Glomerular endothelial cell (primary cell): ENCODE data around the gene RPN2. TPM values are rescaled to one million over a fixed set of nuclear protein-coding genes. Genes with fewer than 3 reads are reported as not detected.
"Not testable (repeated sequence)": the region's sequence is repeated elsewhere in the genome, so short reads cannot be mapped to it uniquely, and the experiment has no call there.

Source experiments
- DNase-seq: peaks from one replicate; pipeline ENCODE4 v3.0.0-alpha.2; 2011; ENCODE audit warnings: low read depth, low spot score; ENCODE audit errors: extremely low read depth
- total RNA-seq: library from RNA; depleted of rRNA; stranded (reverse); fragments of >200 nt; gene quantifications from 2 replicates; pipeline ENCODE4 v1.2.3, GENCODE V29; 2015

RPN2 gene
- 299 and 312 TPM in 2 replicates for total RNA-seq

DNA sequence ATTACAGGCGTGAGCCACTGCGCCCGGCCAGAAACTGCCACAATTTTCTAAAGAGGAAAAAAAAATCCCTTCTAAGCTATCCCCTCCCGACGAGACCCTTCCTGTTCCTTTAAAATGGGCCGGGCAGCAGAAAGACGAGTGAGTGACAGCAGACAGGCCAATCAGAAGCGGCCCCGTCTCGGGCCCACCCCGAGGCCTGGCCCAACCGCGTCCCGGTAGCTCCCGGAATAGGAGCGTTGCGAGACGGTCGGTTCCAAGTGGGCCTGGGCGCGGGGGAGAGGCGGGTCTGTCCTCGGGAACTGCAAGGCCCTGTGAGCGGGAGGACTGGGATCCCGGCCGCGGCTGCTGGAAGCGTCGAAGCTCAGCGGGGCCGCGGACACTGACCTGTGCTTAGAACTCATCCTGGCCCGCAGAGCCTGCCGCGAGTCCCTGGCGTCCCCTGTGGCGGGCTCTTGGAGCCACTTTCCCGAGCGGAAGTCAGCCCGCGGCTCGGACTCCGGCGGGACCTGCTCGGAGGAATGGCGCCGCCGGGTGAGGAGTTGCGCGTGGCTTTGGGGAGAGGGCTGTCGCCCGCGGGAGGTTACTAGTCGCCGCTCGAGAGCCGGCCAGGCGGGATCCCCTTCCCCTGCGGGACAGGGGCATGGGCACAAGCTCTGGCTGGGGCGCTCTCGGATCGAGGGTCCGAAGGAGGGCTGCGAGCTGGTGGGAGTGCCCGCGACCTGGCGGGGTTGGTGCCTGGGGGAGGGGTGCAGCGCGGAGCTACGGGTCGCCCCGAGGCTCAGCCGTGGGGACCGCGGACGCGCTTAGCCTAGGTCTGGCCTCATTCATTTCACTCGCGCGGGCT lies at the start of gene RPN2, which contains the start of gene MROH8:
Gene RPN2, plus strand, starts transcription at position 492 of the 844 bp plus-strand sequence. Its CDS starts 27 bp downstream, at position 519.
Gene MROH8, minus strand, starts transcription at position 710 of the 844 bp plus-strand sequence.
- peak; percentile 73 for DNase-seq

DNA sequence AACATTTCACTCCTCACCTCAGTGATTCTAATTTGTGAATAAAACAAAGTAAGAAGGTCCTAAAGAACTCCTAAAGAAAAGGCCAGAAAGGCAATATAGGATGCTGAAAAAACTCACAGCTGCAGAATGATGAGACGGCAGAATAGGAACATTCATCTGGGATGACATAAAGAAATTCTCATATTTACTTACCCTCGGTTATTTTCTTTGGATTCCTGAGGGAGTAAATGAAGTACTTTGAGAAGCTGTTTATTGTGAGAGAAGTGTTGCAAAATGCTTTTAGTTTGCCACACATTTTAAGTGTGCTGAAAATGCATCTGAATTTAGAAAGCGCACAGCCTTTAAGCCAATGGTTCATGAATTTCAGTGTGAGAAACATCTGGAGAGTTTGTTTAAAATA lies 47.6 kb upstream of the RPN2 start:
- no peak for DNase-seq

DNA sequence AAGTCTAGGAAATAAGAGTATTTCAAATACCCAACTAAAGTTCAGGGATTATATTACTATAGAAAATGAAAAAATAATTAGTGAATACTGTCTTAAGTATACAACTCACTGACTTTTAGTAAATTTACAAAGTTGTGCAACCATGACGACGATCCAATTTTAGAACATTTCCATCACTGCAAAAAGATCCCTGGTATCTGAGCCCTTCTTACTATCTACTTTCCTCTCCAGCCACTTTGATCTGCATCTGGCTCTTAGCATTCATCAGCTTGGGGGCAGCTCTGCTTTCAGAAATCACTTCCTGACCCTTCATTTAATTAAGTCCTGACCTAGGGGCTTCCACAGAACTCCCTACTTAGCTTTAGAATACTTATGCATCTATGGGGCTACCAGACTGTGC lies 45.2 kb upstream of the RPN2 start:
- no peak for DNase-seq

DNA sequence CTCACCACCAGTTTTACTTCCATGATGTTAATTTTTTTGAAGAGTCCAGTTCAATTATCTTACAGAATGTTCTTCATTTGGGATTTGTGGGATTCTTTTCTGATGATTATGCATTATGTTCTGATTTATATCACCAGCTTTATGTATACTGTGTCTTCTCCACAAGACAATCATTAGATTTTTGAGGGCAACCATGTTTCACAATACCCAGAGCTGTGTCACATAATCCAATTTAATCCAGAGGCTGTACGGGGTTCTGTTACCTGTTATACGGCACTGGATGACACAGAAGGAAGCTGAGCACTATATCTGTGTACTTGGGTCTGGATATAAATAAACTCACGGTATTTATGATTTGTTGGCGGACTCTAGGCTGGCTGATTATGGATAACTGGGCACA lies 41.6 kb upstream of the RPN2 start:
- no peak for DNase-seq

DNA sequence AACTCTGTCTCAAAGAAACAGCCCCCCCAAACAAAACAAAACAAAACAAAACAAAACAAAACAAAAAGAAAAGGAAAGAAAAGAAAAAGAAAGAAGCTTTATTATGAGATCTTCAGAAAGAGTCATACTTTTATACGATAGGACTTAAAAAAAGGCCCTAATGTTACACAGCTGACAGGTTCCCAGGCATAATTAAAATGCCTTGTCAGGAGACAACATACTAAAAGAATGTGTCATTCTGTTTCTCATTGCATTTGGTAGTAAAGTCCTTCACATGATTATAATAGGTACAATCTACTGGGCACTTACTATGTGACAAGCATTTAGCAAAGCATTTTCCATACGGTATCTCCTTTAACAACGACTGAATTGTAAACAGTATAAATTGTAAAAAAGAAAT lies 36.4 kb upstream of the RPN2 start:
- DNase-seq: no peak

DNA sequence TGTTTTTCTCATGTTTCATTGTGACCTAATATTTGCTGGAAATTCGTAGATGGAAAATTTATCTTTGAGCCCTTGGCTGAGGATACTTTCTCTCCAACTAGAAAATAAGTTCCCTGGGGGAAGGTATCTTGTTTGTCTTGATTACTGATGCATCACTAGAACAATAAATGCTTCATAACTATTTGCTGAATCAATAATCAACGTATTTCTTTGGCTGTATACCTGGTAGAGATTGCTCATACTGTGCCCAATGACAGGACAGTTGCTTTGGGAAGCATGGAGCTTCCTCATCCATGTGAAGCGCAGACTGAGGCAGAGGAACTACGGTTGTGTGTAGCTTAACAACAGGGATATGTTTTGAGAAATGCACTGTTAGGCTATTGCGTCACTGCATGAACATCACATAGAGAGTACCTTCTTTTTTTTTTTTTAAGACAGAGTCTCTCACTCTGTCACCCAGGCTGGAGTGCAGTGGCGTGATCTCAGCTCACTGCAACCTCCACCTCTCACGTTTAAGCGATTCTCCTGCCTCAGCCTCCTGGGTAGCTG lies 34.2 kb upstream of the RPN2 start:
- DNase-seq: no peak

DNA sequence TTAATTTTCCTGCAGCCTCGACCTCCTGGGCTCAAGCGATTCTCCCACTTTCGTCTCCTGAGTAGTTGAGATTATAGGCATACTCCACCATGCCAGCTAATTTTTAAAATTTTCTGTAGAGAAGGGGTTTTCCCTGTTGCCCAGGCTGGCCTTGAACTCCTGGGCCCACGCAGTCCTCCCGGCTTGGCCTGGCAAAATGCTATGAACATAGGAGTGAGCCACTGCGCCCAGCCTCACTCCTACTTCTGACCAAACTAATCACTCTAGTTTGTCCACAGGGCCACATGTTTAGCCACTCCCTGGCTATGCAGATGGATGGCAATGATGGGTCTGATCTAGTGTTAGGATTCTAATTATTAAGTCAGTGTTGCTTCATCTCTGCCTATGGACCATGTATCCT lies 31.9 kb upstream of the RPN2 start:
- no peak for DNase-seq

DNA sequence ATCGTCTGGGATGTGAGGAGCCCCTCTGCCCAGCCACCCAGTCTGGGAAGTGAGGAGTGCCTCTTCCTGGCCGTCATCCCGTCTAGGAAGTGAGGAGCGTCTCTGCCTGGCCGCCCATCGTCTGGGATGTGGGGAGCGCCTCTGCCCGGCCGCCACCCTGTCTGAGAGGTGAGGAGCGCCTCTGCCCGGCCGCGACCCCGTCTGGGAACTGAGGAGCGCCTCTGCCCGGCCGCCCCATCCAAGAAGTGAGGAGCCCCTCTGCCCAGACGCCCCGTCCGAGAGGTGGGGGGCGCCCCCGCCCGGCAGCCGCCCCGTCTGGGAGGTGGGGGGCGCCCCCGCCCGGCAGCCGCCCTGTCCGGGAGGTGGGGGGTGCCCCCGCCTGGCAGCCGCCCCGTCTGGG lies 28.3 kb upstream of the RPN2 start:
- DNase-seq: not testable (repeated sequence)

DNA sequence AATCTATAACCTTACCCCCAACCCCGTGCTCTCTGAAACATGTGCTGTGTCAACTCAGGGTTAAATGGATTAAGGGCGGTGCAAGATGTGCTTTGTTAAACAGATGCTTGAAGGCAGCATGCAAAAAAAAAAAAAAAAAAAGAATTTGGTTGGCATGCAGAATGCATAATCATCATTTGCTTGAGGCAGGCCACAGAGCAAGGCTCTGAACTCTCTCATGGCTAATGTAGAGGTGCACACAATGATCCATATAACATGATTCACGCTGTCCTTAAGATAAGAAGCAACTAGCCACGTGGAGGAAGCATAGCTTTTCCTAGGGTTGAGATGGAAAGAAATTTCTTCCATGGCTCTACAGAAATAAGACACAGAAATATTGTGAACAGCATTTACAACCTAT lies 27.6 kb upstream of the RPN2 start:
- DNase-seq: no peak

DNA sequence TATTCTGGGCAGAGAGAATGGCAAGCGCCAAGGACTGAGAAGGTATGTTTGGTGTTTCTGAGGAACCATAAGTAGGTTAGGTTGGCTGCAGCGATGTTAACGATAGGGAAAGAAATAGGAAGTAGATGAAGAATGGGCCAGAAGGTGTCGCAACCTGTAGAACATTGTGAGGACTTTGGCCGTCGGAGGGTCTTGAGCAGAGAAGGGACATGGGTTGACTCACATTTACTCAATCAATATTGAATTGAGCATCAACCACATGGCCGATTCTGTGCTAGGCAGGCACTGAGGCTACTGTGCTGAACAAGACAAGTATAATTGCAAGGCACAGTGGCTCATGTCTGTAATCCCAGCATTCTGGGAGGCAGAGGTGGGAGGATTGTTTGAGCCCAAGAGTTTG lies 26.8 kb upstream of the RPN2 start:
- DNase-seq: no peak

DNA sequence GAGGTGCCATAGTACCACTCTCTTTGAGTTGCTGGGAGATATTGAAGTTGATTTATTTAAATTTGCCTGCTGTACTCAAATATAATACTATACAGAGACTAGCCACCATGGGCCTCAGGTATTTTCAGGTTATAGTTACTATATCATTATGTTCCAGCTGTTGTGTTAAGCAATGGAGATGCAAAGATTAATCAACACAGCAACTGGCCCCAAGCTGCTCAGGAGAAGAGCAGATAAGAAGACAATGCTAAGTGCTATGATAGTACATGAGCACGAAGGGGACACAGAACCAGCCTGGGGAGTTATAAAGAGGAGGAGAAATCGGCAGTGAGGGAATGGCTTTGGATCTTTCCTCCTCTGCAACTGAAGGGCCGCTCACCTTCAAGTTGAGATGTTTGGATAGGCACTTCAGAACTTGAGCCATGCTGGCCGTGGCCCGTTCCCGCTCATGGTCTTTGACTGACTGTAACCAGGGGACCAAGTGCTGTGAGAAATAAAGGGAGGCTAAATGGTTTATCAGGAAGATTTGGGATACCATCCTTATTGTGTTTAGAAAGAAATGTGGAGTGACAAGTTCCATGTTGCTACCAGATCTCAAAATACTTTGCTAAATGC lies 24.3 kb upstream of the RPN2 start:
- no peak for DNase-seq

DNA sequence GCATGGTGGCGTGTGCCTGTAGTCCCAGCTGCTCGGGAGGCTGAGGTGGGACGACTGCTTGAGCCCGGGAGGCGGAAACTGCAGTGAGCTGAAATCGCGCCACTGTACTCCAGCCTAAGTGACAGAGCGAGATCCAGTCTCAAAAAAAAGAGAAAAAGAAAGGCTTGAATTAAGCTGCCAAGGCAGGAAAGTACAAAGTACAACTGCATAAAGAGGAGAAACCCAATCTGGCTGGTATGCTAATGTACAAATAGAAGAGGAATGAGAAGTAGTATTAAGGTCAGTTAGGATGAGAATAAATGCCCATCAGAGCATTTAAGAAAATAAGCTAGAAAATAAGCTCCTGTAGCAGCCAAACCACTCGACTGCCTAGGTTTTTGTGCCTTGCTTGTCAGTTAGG lies 23.1 kb upstream of the RPN2 start:
- DNase-seq: no peak

DNA sequence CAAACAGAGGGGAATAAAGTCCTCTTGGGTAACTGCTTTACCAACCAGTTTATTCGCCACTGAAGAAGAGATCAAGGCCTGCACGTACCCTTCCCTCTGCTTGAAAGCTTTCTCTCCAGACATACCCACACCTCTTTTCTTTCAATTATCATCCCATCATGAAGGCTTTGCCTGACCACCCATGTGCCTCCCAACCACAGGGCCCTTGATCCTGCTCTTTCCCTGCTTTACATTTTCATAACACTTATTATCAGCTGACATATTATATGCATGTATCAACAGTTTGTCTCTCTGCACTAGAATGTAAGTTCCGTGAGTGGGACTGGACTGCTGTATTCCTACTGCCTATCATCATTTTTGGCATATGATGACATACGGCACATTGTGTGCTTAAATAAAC lies 20.9 kb upstream of the RPN2 start:
- no peak for DNase-seq

DNA sequence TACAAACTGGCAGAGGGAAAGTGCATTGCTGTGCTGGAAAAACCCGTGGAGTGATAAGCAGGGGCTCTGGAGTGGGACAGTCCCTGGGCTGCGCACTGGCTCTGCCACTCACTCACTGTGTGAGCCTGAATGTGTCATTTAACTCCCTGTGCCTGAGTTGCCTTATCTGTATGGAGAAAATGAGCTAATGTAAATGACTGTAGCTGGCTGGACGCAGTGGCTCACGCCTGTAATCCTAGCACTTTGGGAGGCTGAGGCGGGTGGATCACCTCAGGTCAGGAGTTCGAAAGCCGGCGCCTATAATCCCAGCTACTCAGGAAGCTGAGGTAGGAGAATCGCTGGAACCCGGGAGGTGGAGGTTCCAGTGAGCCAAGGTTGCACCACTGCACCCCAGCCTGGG lies 18.4 kb upstream of the RPN2 start:
- DNase-seq: no peak

DNA sequence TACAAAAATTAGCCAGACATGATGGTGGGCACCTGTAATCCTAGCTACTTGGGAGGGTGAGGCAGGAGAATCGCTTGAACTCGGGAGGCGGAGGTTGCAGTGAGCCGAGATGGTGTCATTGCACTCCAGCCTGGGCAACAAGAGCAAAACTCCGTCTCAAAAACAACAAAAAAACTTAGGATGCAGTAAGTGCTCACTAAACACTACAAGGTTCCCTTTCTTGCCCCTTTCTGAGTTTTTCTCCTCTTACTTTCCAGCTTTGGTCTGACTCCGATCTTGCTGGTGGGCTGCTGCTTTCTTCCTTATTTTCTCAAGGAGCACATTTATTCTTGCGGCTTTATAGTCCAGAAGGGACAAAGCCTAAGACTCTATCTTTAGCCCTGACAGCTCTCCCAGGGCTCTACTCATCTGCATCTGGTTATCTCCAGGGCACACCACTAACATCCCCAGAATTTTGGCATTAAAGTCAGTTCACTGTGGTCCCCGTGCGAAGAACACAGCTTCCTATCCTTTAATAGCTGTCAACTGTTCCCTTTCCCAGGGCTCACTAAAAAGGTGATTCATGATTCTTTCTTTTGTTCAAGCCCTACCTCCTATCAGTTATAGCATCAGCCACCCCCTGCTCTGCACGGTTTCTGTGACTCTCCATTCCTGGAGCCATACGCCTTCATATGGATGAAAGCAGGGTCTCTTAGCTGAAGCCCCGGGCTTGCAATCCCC lies 17.1 kb upstream of the RPN2 start:
- DNase-seq: no peak

DNA sequence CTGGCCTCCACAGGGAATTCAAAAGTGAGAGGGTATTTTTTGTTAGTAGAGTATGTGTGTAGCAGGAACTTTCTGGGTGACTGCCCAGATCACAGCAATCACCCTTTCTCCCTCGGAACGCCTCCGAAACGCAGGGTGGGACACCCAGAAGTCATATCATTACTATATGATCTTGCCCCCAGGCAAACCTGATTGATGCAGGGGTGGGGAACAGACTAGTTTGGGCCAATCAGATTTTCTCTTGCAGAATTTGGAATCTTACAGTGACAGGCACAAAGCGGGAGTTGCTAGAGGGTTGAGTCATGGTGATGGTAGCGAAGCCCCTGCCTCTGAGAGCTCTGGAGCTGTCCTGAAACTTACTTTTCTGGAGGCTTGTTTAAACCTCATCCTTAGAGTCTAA lies 16.5 kb upstream of the RPN2 start:
- DNase-seq: no peak

DNA sequence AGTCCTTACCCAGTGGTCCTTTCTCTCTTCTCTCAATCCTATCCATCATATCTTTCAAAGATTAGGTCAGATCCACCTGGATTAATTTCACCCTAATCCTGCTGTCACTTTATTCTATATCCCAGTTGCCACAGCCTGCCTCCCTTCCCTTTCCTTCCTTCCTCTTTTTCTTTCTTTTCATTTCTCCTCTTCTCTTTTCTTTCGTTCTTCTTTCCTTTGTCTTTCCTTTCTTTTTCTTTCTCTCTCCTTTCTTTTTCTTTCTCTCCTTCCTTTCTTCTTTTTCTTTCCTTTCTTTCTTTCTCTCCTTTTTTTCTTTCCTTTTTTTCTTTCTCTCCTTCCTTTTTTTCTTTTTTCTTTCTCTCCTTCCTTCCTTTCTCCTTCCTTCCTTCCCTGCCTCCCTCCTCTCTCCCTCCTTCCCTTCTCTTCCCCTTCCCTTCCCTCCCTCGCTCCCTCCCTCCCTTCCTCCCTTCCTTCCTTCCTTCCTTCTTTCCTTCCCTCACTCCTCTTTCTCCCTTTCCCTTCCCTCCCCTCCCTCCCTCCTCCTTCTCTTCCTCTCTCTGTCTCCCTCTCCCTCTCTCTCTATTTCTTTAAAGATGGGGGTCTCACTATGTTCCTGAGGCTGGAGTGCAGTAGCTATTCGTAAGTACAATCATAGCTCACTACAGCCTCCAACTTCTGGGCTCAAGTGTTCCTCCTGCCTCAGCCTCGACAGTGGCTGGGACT lies 15.1 kb upstream of the RPN2 start:
- no peak for DNase-seq

DNA sequence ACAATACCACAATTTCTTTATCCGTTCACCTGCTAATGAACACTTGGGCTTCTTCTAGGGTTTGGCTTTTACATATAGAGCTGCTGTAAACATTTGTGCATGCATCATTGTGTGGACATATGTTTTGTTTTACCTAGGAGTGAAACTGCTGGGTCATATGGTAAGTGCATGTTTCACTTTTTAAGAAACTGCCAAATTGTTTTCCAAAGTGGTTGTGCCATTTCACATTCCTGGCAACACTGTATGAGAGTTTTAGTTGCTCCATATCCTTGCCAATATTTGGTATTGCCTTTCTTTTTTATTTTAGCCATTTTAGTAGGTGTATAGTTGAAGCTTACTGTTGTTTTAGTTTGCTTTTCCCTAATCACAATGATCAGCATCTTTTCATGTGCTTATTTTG lies 14.1 kb upstream of the RPN2 start:
- no peak for DNase-seq

DNA sequence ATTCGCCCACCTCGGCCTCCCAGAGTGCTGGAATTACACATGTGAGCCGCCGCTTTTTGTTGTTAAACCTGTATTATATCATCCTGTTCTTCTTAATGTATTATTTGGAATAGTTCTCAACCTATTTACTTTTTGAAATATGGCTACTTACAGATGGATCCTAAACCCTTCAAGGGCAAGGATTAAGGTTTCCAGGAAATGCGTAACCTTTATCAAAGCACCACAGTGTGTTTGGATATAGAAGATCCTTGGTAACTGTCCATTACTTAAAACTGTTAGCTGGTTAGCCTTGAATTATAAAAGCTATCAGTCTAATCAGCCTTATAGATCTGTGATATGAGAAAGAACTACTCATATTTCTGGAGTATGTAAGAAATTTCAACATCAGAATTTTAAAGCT lies 12.3 kb upstream of the RPN2 start:
- DNase-seq: no peak

DNA sequence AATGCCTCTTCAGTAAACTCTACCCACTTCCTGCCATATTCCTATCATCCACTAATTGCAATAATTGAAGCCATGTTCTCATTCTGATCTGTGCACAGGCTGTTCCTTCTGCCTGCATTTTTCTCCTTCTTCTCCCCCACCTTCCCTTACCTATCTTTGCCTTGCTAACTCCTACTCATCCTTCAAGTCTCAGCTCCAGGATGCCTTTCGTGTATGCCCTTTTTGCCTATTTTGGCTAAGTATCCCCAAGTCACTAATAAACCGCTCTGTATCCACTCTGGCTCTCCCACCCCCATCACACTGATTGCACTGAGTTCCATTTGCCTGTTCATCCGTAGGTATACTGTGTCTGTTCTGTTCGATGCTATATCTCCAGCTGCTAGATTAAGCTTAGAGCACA lies 6.3 kb upstream of the RPN2 start:
- DNase-seq: no peak
